ENCODE measurements around the gene BEAN1. TPM values are rescaled to one million over a fixed set of nuclear protein-coding genes. Genes with fewer than 3 reads are reported as not detected.
"Not testable (repeated sequence)": the region's sequence is repeated elsewhere in the genome, so short reads cannot be mapped to it uniquely, and the experiment has no call there.

BEAN1 gene
- total RNA-seq, 2 experiments from 2014 or later, result not detected

DNA sequence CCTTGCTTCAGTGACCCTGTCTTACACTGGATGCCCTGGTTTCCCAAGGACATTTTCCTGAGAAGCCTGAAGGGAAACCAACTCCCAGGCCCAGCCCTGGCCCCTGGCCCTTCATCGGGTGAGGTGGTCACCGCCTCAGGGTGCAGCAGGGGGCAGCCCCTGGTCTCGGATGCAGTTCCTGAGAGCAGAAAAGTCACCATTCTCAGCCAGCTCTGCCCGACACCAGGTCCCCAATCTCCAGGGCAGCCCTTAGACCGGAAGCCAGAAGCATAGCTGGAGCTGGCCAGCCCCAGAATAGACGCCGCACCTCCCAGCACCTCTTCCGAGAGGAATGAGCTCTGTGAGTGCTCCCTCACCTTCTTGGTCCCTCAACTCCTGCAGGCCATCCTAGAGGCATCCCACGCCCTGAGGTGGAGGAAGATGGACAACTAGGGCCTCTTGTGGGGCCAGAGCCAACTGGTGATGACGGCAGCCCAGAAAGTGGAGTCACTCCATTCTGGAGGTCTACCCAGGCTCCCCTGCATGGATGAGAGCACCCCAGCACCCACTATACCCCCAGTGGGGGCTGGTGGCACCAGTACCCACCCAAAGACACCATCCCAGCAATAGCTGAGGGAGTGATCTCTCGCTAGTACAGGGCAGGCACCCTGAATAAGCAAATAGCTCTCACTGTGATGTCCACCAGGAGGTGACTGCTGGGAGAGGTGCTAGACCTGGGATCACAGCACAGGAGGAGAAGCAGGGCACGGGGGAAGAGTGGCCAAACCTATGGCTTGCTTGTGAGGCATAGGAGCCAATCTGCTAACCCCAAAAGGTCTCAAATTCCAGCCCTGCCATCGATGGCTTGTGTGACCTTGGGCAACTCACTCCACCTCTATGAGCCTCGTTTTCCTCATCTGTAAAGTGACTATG lies 66.7 kb downstream of the BEAN1 start:
- DNase-seq, result peak; percentile 2
- POLR2A ChIA-PET, result no interaction called here

DNA sequence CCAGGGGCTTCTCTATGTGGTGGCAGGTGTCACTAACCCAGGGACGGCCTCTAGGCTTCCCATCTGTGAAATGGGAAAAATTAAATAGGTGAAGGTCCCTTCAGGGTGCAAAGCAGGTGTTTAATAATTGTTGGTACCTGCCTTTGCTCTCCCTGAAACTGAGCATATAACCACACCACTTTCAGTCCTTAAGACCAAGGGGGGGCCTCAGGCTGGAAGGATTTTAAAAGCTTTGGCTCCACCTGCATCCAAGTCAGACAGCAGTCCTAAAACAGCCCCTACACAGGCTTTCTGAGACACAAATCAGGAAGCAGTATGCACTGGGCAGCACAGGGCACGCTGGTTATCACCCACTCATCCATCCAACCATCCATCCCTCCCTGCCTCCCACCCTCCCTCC lies 67.8 kb downstream of the BEAN1 start:
- H3K4me1 Mint-ChIP-seq, result no peaks in the 10 kb centered on the region
- no peaks in the 10 kb centered on the region for H3K9me3 Mint-ChIP-seq (ENCODE audit: low read depth)
- H3K27ac Mint-ChIP-seq, result no peak overlapping the region
- no peak overlapping the region for H3K4me3 Mint-ChIP-seq
- ATAC-seq (no peak), DNase-seq (no peak)
- H3K27me3 Mint-ChIP-seq, result no peaks in the 10 kb centered on the region
- ChIA-PET CTCF (no interaction called here), POLR2A (no interaction called here)
- intact Hi-C loops (cut with DNase I, micrococcal nuclease), result no loop called here
- H3K36me3 Mint-ChIP-seq (ENCODE audit: low read depth), result no peaks in the 10 kb centered on the region

More for the DNA sequence above, 66.7 kb downstream of the BEAN1 start:
- no peaks in the 10 kb centered on the region for H3K4me1 Mint-ChIP-seq
- no peaks in the 10 kb centered on the region for H3K27me3 Mint-ChIP-seq
- ATAC-seq, result no peak
- CTCF ChIA-PET, result interaction anchor here (0.6 to 1.0 kb wide), 3 partner anchors 11 to 148 kb away, joined by 3 read pairs; no protein-coding TSS in a partner anchor
- H3K9me3 Mint-ChIP-seq (ENCODE audit: low read depth), result no peaks in the 10 kb centered on the region
- no peaks in the 10 kb centered on the region for H3K36me3 Mint-ChIP-seq (ENCODE audit: low read depth)
- intact Hi-C loops (cut with DNase I, micrococcal nuclease), result no loop called here
- H3K27ac Mint-ChIP-seq, result no peak overlapping the region
- no peak overlapping the region for H3K4me3 Mint-ChIP-seq

DNA sequence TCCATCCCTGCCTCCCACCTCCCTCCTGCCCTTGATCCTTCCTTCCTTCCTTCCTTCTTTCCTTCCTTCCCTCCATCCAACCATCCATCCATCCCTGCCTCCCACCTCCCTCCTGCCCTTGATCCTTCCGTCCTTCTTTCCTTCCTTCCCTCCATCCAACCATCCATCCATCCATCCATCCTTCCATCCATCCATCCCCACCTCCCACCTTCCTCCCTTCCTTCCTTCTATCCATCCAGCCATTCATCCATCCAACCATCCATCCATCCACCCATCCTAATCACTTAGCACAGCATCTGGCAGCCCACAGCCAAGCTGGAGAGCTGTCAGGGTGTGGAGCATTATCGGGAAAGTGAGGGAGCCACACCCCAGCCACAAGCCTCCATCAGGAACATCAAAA lies 68.3 kb downstream of the BEAN1 start:
- intact Hi-C loops (cut with DNase I, micrococcal nuclease), result no loop called here
- POLR2A ChIA-PET, result no interaction called here
- CTCF ChIA-PET, result no interaction called here
- no peak for ATAC-seq
- Mint-ChIP-seq H3K9me3 (ENCODE audit: low read depth) (no peaks in the 10 kb centered on the region), H3K4me1 (no peaks in the 10 kb centered on the region), H3K27ac (no peak overlapping the region), H3K4me3 (no peak overlapping the region), H3K36me3 (ENCODE audit: low read depth) (no peaks in the 10 kb centered on the region), H3K27me3 (no peaks in the 10 kb centered on the region)
- DNase-seq, result no peak

DNA sequence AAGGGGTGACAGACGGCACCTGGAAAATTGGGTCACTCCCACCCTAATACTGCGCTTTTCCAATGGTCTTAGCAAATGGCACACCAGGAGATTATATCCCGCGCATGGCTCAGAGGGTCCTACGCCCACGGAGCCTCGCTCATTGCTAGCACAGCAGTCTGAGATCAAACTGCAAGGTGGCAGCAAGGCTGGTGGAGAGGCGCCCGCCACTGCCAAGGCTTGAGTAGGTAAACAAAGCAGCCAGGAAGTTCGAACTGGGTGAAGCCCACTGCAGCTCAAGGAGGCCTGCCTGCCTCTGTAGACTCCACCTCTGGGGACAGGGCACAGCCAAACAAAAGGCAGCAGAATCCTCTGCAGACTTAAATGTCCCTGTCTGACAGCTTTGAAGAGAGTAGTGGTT lies 69.1 kb downstream of the BEAN1 start:
- H3K4me3 Mint-ChIP-seq; H3K4me1 Mint-ChIP-seq; ATAC-seq; POLR2A ChIA-PET; H3K27ac Mint-ChIP-seq; H3K27me3 Mint-ChIP-seq; H3K9me3 Mint-ChIP-seq (ENCODE audit: low read depth); DNase-seq; intact Hi-C loops (cut with DNase I, micrococcal nuclease); H3K36me3 Mint-ChIP-seq (ENCODE audit: low read depth): not testable (repeated sequence)
- CTCF ChIA-PET, result interaction anchor here (1.7 kb wide), 1 partner anchor 93 kb away, joined by 3 read pairs; no protein-coding TSS in a partner anchor

DNA sequence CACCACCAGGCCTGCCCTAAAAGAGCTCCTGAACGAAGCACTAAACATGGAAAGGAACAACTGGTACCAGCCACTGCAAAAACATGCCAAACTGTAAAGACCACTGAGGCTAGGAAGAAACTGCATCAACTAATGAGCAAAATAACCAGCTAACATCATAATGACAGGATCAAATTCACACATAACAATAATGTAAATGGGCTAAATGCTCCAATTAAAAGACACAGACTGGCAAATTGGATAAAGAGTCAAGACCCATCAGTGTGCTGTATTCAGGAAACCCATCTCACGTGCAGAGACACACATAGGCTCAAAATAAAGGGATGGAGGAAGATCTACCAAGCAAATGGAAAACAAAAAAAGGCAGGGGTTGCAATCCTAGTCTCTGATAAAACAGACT lies 70.8 kb downstream of the BEAN1 start:
- H3K27me3 Mint-ChIP-seq, H3K27ac Mint-ChIP-seq, ATAC-seq: not testable (repeated sequence)

DNA sequence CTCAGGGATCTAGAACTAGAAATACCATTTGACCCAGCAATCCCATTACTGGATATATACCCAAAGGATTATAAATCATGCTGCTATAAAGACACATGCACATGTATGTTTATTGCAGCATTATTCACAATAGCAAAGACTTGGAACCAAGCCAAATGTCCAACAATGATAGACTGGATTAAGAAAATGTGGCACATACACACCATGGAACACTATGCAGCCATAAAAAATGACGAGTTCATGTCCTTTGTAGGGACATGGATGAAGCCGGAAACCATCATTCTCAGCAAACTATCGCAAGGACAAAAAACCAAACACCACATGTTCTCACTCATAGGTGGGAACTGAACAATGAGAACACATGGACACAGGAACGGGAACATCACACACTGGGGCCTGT lies 74.5 kb downstream of the BEAN1 start:
- H3K9me3 Mint-ChIP-seq (ENCODE audit: low read depth); ATAC-seq; CTCF ChIA-PET; H3K36me3 Mint-ChIP-seq (ENCODE audit: low read depth); H3K27me3 Mint-ChIP-seq; H3K27ac Mint-ChIP-seq; POLR2A ChIA-PET; H3K4me3 Mint-ChIP-seq; H3K4me1 Mint-ChIP-seq; DNase-seq; intact Hi-C loops (cut with DNase I, micrococcal nuclease): not testable (repeated sequence)

More for the DNA sequence above, 70.8 kb downstream of the BEAN1 start:
- H3K36me3 Mint-ChIP-seq (ENCODE audit: low read depth); POLR2A ChIA-PET; H3K4me3 Mint-ChIP-seq; intact Hi-C loops (cut with DNase I, micrococcal nuclease); H3K9me3 Mint-ChIP-seq (ENCODE audit: low read depth); DNase-seq; H3K4me1 Mint-ChIP-seq: not testable (repeated sequence)
- CTCF ChIA-PET, result interaction anchor here (1.7 kb wide), 1 partner anchor 91 kb away, joined by 3 read pairs; no protein-coding TSS in a partner anchor

DNA sequence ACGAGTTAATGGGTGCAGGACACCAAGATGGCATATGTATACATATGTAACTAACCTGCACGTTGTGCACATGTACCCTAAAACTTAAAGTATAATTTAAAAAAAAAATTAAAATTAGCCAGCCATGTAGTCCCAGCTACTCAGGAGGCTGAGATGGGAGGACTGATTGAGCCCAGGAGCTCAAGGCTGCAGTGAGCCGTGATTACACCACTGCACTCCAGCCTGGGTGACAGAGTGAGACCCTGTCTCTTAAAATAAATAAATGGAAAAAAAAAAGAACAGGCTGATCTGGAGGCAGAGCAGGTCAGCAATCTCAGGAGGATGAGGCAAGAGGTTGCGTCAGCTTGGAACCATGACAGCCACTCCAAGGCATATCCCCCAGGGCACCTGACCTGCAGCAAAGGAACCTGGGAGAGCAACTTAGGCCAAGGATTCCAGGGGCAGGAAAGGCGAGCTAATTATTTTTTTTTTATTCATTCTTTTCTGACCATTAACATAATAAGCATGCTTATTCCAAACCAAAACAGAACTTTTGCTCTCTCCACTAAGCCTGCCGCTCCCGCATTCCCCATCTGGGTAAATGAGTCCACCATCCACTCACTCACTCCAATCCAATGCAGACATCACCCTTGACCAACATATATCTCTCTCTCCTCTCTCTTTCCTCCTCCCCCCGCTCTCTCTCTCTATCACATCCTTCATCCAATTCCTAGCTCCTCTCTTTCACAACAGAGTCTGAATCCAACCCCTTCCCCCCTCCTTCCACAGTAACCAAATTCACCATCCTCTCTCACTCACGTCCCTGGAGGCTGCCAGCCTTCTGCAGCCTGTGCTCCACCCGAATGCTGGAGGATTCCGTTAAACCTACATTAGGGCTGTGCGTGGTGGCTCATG lies 75.2 kb downstream of the BEAN1 start:
- intact Hi-C loops (cut with DNase I, micrococcal nuclease), result no loop called here
- no peak for DNase-seq
- ChIA-PET CTCF (interaction anchor here (0.6 kb wide), 1 partner anchor 8 kb away, joined by 3 read pairs; no protein-coding TSS in a partner anchor), POLR2A (no interaction called here)
- H3K4me3 Mint-ChIP-seq, result no peak overlapping the region
- no peaks in the 10 kb centered on the region for H3K9me3 Mint-ChIP-seq (ENCODE audit: low read depth)
- no peaks in the 10 kb centered on the region for H3K4me1 Mint-ChIP-seq
- H3K27ac Mint-ChIP-seq, result no peak overlapping the region
- H3K27me3 Mint-ChIP-seq, result no peaks in the 10 kb centered on the region
- ATAC-seq, result no peak
- H3K36me3 Mint-ChIP-seq (ENCODE audit: low read depth), result no peaks in the 10 kb centered on the region

DNA sequence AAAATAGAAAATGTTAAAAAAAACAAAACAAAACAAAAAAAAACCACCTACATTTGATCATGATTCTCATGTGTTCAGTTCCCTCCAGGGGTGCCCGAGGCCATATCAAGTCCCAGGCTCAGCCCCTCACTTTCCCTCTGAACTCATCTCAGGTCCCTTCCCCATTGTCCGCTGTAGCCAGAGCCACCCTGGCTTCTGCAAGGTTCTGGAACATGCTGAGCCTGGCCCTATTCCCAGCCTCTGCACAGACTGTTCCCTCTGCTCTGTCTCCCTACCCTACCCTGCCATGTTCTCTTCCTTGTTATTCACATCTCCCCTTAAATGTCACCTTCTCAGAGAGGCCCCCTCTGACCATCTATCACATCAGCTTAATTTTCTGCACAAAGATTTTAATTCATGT lies 75.9 kb downstream of the BEAN1 start:
- Mint-ChIP-seq H3K27me3 (no peaks in the 10 kb centered on the region), H3K4me3 (no peak overlapping the region), H3K27ac (no peak overlapping the region), H3K36me3 (ENCODE audit: low read depth) (no peaks in the 10 kb centered on the region), H3K4me1 (no peaks in the 10 kb centered on the region), H3K9me3 (ENCODE audit: low read depth) (no peaks in the 10 kb centered on the region)
- ChIA-PET POLR2A (no interaction called here), CTCF (no interaction called here)
- intact Hi-C loops (cut with DNase I, micrococcal nuclease), result no loop called here
- ATAC-seq (no peak), DNase-seq (no peak)

DNA sequence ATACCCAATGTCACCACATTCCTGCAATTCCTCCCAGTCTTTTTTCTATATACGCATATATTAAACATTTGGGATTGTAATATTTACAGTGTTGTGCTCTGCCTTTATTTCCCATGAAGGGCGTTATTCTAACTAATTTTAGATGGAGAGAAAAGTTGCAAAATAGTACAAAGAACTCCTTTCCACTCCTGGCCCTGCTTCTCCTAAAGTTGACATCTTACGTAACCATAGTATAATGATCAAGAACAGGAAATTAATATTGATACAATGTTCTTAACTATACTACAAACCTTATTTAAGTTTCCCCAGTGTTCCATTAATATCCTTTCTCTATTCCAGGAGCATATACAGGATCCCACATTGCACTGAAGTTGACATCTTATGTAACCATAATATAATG lies 76.5 kb downstream of the BEAN1 start:
- ATAC-seq (no peak), DNase-seq (no peak)
- POLR2A ChIA-PET, result no interaction called here
- no peak overlapping the region for H3K4me3 Mint-ChIP-seq
- no peaks in the 10 kb centered on the region for H3K9me3 Mint-ChIP-seq (ENCODE audit: low read depth)
- CTCF ChIA-PET, result no interaction called here
- H3K36me3 Mint-ChIP-seq (ENCODE audit: low read depth), result no peaks in the 10 kb centered on the region
- no peaks in the 10 kb centered on the region for H3K4me1 Mint-ChIP-seq
- intact Hi-C loops (cut with DNase I, micrococcal nuclease), result no loop called here
- no peaks in the 10 kb centered on the region for H3K27me3 Mint-ChIP-seq
- H3K27ac Mint-ChIP-seq, result no peak overlapping the region

DNA sequence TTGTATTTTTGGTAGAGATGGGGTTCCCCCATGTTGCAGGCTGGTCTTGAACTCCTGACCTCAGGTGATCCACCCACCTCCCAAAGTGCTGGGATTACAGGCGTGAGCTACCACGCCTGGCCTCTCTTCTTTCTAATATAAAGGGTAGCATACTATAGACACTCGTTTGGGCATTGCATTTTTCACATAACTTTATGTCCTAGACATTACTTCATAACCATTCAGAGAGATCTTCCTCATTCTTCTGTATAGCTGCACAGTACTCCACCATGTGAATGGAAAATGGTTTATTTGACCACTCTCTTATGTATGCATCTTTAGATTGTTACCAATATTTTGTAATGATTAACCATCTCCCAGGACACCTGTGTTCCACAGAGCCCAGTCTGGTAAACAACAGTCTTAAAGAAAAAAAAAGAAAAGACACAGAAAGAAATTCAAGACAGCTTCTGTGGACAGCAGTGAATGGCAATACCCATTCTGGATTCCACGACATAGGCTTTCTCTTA lies 80.7 kb downstream of the BEAN1 start:
- DNase-seq (no peak), ATAC-seq (no peak)
- H3K4me3 Mint-ChIP-seq, result no peak overlapping the region
- H3K4me1 Mint-ChIP-seq, result no peaks in the 10 kb centered on the region
- ChIA-PET CTCF (interaction anchor here (0.6 to 1.4 kb wide), 4 partner anchors 13 to 103 kb away, joined by 3 to 7 read pairs (median 3); no protein-coding TSS in a partner anchor), POLR2A (no interaction called here)
- no peaks in the 10 kb centered on the region for H3K36me3 Mint-ChIP-seq (ENCODE audit: low read depth)
- no peak overlapping the region for H3K27ac Mint-ChIP-seq
- intact Hi-C loops (cut with DNase I, micrococcal nuclease), result no loop called here
- H3K9me3 Mint-ChIP-seq (ENCODE audit: low read depth), result no peaks in the 10 kb centered on the region
- no peaks in the 10 kb centered on the region for H3K27me3 Mint-ChIP-seq

DNA sequence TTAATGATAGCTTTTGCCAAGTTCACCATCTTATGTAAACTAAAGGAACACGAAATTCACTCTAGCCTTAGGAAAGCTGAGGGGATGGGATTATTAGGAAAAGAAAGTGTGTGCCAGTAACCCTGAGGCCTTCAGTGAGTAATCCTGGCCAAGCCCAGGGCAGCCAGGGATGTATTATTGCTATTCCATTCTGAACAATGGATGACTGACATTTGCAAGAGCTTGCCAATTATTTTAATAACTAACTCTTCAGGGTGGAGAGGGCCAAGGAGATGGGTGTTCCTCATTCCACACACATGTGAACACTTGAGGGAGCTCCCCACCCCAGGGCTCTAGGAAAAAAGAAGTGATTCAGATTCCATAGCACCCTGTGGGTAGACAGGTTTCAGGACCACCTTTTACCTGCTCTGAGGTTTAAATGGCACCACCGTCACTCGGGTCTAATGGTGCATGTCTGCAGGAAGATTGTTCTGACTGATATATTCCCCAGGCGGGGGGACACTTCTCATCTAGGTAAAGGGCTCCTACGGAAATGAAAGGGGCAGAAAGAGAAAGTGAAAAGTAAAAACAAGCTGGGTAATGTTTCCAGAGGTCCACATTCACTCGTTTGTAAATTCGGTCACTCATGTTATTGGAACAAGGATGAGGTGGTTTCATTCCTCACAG lies 81.3 kb downstream of the BEAN1 start:
- ATAC-seq (peak; percentile 23), DNase-seq (no peak)
- H3K4me3 Mint-ChIP-seq, result no peak overlapping the region
- intact Hi-C loops (cut with DNase I, micrococcal nuclease), result no loop called here
- H3K36me3 Mint-ChIP-seq (ENCODE audit: low read depth), result no peaks in the 10 kb centered on the region
- no peaks in the 10 kb centered on the region for H3K4me1 Mint-ChIP-seq
- no peaks in the 10 kb centered on the region for H3K27me3 Mint-ChIP-seq
- CTCF ChIA-PET, result interaction anchor here (0.6 to 1.4 kb wide), 5 partner anchors 13 to 103 kb away, joined by 3 to 7 read pairs (median 3); no protein-coding TSS in a partner anchor
- H3K9me3 Mint-ChIP-seq (ENCODE audit: low read depth), result no peaks in the 10 kb centered on the region
- no peak overlapping the region for H3K27ac Mint-ChIP-seq
- POLR2A ChIA-PET, result no interaction called here

All from activated CD4-positive, alpha-beta T cell treated with anti-CD3 and anti-CD28 coated beads for 36 hours (primary cell).